HepG2 (cell line): ENCODE data around the gene CMTM2. TPM values are rescaled to one million over a fixed set of nuclear protein-coding genes. Genes with fewer than 3 reads are reported as not detected.
A peak's percentile ranks its signal among the peaks of the same experiment; 100 is the strongest.

Source experiments
- ATF2 ChIP-seq: sonication (generic); formaldehyde crosslinking; IDR thresholded peaks from 2 replicates; pipeline ENCODE4 v1.4.0; 2020; ENCODE audit warnings: missing genetic modification reagents
- ATF7 ChIP-seq, 2 experiments: fragments of 450-650 bp in 1 of 2; sonication (generic) in 1 of 2; formaldehyde crosslinking in 1 of 2; IDR thresholded peaks; 2 replicates each; pipeline versions ENCODE4 v1.4.0 to v1.6.1; 2016 to 2020; ENCODE audit warnings: antibody characterized with exemption in 1 of 2, mild to moderate bottlenecking in 1 of 2, missing genetic modification reagents in 1 of 2
- FOXM1 ChIP-seq: sonication (generic); formaldehyde crosslinking; IDR thresholded peaks from 2 replicates; pipeline ENCODE4 v1.5.0; 2020; ENCODE audit warnings: missing genetic modification reagents
- FOXO4 ChIP-seq: sonication (generic); formaldehyde crosslinking; conservative IDR thresholded peaks from 2 replicates; pipeline ENCODE4 v1.8.1; 2023; ENCODE audit warnings: missing genetic modification reagents
- LCORL ChIP-seq, 2 experiments: fragments of 450-650 bp in 1 of 2; sonication (generic) in 1 of 2; formaldehyde crosslinking in 1 of 2; IDR thresholded peaks; 2 replicates each; pipeline versions ENCODE4 v1.5.0 to v1.6.1; 2017 to 2020; ENCODE audit warnings: antibody characterized with exemption in 1 of 2, missing genetic modification reagents in 1 of 2
- NAIF1 ChIP-seq: sonication (generic); formaldehyde crosslinking; IDR thresholded peaks from 2 replicates; pipeline ENCODE4 v1.5.0; 2020; ENCODE audit warnings: mild to moderate bottlenecking, missing genetic modification reagents, borderline replicate concordance
- RBFOX2 ChIP-seq: fragments of 200-400 bp; formaldehyde crosslinking; IDR thresholded peaks from 2 replicates; pipeline ENCODE4 v1.6.1; 2017; ENCODE audit warnings: low read depth, mild to moderate bottlenecking, low read length
- RBM22 ChIP-seq: fragments of 200-400 bp; formaldehyde crosslinking; optimal IDR thresholded peaks from 2 replicates; pipeline ENCODE3; 2017; ENCODE audit warnings: mild to moderate bottlenecking, low read length, moderate library complexity
- SRSF9 ChIP-seq: fragments of 200-400 bp; formaldehyde crosslinking; IDR thresholded peaks from 2 replicates; pipeline ENCODE4 v1.6.1; 2018; ENCODE audit warnings: borderline replicate concordance, mild to moderate bottlenecking, low read depth, low read length; ENCODE audit not compliant: insufficient read depth, poor library complexity, severe bottlenecking
- TBX3 ChIP-seq: fragments of 450-650 bp; IDR thresholded peaks from 2 replicates; pipeline ENCODE4 v1.6.1; 2017; ENCODE audit warnings: antibody characterized with exemption, mild to moderate bottlenecking, inconsistent platforms, borderline replicate concordance
- TOPORS ChIP-seq: sonication (generic); formaldehyde crosslinking; IDR thresholded peaks from 2 replicates; pipeline ENCODE4 v1.8.0; 2023; ENCODE audit warnings: mild to moderate bottlenecking, missing genetic modification reagents
- ZBTB14 ChIP-seq: sonication (generic); formaldehyde crosslinking; IDR thresholded peaks from 2 replicates; pipeline ENCODE4 v1.4.0; 2020; ENCODE audit warnings: missing genetic modification reagents
- ZBTB4 ChIP-seq: sonication (generic); formaldehyde crosslinking; IDR thresholded peaks from 2 replicates; pipeline ENCODE4 v1.4.0; 2020; ENCODE audit warnings: missing genetic modification reagents, mild to moderate bottlenecking, borderline replicate concordance
- ZFX ChIP-seq: sonication (generic); formaldehyde crosslinking; IDR thresholded peaks from 2 replicates; pipeline ENCODE4 v1.4.0; 2020; ENCODE audit warnings: mild to moderate bottlenecking, low read depth, missing genetic modification reagents, moderate library complexity
- ZNF18 ChIP-seq: sonication (generic); formaldehyde crosslinking; IDR thresholded peaks from 2 replicates; pipeline ENCODE4 v1.8.0; 2022; ENCODE audit warnings: mild to moderate bottlenecking, missing genetic modification reagents; ENCODE audit not compliant: insufficient replicate concordance
- ZNF274 ChIP-seq: sonication (generic); formaldehyde crosslinking; IDR thresholded peaks from 2 replicates; pipeline ENCODE4 v1.5.1; 2020; ENCODE audit warnings: mild to moderate bottlenecking, missing genetic modification reagents
- ZNF34 ChIP-seq: sonication (generic); formaldehyde crosslinking; IDR thresholded peaks from 2 replicates; pipeline ENCODE4 v1.4.0; 2020; ENCODE audit warnings: mild to moderate bottlenecking, missing genetic modification reagents, borderline replicate concordance
- ZNF879 ChIP-seq: sonication (generic); formaldehyde crosslinking; IDR thresholded peaks from 2 replicates; pipeline ENCODE4 v1.8.1; 2023; ENCODE audit warnings: missing genetic modification reagents
- polyA plus RNA-seq, 8 experiments: library from polyadenylated mRNA; depleted of rRNA in 3 of 8; stranded (reverse) in 7 of 8; unstranded in 1 of 8; fragments of >200 nt; fragmentation: Illumina TruSeq in 4 of 8; extraction: Trizol in 4 of 8; gene quantifications; 2 replicates each; pipeline versions ENCODE4 v1.2.1 to v1.2.3, GENCODE V29; 2011 to 2016; ENCODE audit warnings: low read depth in 4 of 8, missing spikeins in 1 of 8, mixed read lengths in 1 of 8; ENCODE audit not compliant: insufficient read depth in 1 of 8
- total RNA-seq, 5 experiments: library from RNA; depleted of rRNA; stranded (reverse); fragments of >200 nt; fragmentation: Illumina TruSeq; extraction: Trizol; gene quantifications; 2 replicates each; pipeline ENCODE4 v1.2.3, GENCODE V29; 2016; ENCODE audit warnings: low read depth in 1 of 5

The CMTM2 gene
- total and polyA plus RNA-seq, 2 of the 13 experiments (the other 11 are each of a cell fraction or from before 2014, with no cell fraction given): not detected

- TF ChIP-seq ZBTB4 (CRISPR knock-in tag): peak; percentile 96; the same call in 1 of the 2 replicates
- TF ChIP-seq ZNF18 (CRISPR knock-in tag): peak; percentile 98
- TF ChIP-seq RBM22: no peak
- TF ChIP-seq SRSF9: no peak
- peak; percentile 84 for TF ChIP-seq ATF2
- TF ChIP-seq ZNF879 (CRISPR knock-in tag): peak; percentile 99
- peak; percentile 96 for TF ChIP-seq ZFX (CRISPR knock-in tag)
- TF ChIP-seq LCORL (IDR thresholded peaks at IDR 0.05): no peak
- peak; percentile 94 for TF ChIP-seq LCORL (CRISPR knock-in tag; IDR thresholded peaks at IDR 0.05)
- no peak for TF ChIP-seq ZNF34 (CRISPR knock-in tag)
- peak; percentile 100 for TF ChIP-seq FOXO4 (CRISPR knock-in tag)
- TF ChIP-seq TBX3: peak; percentile 83; the same call in 1 of the 2 replicates
- peak; percentile 75 for TF ChIP-seq ZBTB14 (CRISPR knock-in tag)
- TF ChIP-seq ATF7 (IDR thresholded peaks at IDR 0.05): no peak
- TF ChIP-seq ATF7 (CRISPR knock-in tag; IDR thresholded peaks at IDR 0.05): peak; percentile 94
- peak; percentile 98 for TF ChIP-seq TOPORS (CRISPR knock-in tag)
- peak; percentile 100 for TF ChIP-seq ZNF274 (CRISPR knock-in tag)
- peak; percentile 95 for TF ChIP-seq FOXM1 (CRISPR knock-in tag)
- peak; percentile 99 for TF ChIP-seq RBFOX2
- peak; percentile 94; the same call in 1 of the 2 replicates for TF ChIP-seq NAIF1 (CRISPR knock-in tag)
These were observed 26.7 kb upstream of the CMTM2 start, which contains the start of gene CKLF (continued) for GRCh38 chr16:66552286-66553177.
